Measurements from ENCODE around the gene SLC19A1.

Gene SLC19A1

DNA sequence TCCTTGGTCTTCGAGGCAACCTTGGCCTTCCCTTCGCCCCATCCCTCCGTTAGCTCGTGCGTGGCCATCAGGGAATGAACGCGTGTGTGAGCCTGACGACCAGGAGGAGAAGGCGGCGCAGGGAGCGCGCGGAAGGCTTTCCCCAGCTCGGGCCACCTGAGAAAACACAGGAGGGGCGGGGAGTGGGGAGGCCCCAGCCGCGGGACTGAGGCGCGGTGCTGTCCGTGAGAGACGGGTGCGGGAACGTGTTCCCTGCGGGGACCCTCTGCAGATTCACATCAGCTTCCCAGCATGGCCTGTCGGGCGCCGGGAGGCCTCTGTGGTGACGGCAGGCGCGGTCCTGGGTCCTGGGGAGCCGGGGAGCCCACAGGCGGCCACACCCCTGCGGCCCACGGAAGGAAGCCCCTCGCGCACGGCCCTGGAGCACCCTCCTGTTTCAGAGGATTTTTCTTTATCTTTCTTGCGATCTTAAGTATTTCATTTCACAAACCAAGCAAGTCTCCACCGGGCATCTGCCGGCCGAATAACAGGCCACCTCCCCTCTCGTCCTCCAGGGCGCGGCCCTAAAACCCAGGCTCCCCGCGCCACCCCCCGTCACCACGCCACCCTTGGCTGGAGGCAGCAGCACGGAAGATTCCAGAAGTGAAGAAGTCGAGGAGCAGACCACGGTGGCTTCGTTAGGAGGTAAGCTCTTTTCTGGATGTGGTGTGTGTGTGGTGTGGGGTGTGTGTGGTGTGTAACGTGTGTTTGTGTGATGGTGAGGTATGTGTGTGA lies 66.3 kb downstream of the SLC19A1 start:
- no peak overlapping the region for H3K27ac Mint-ChIP-seq
- H3K4me1 Mint-ChIP-seq, result peaks cover 21 to 23% of the 10 kb centered on the region in 2 donors
- H3K4me3 Mint-ChIP-seq, result no peak overlapping the region
- DNase-seq (no peak), ATAC-seq (replicated peaks) (no peak)
- H3K27me3 Mint-ChIP-seq, result peaks cover 5 to 7% of the 10 kb centered on the region in 2 donors
- peaks cover 0 to 3% of the 10 kb centered on the region in 2 donors for H3K9me3 Mint-ChIP-seq
- H3K36me3 Mint-ChIP-seq, result no peaks in the 10 kb centered on the region

DNA sequence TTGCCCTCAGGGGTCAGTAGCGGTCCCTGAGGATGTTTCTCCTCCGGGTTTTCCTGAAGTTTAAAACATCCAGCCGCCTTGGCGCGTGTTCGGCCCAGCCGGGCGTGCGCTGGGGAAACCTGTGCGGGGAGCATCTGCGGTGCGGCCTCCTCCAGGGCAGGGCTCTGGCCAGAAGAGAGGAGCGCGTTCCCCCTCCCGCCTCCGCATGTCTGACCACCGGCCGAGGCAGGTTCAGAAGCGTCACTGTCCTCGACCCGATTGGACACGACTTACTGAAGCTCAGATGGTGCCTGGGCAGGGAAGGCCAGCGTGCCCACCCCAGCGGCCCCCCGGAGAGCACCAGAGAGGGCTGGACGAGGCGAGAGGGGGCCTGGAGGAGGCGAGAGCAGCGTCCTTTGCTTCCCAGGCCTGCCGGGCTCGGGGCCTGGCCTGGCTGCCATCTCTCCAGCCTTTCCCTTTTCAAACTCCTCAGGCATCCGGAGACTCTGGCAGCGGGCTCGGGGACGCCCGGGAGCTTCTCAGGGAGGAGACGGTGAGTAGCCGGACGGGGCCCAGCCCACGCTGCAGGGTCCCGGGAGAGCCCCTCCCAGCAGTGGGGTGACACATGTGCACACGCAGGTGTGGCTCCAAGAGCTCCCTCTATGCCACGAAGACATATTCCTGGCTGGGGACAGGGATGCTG lies 67.1 kb downstream of the SLC19A1 start:
- Mint-ChIP-seq H3K9me3 (peaks cover 0 to 3% of the 10 kb centered on the region in 2 donors), H3K27me3 (peaks cover 5 to 7% of the 10 kb centered on the region in 2 donors), H3K36me3 (no peaks in the 10 kb centered on the region), H3K27ac (no peak overlapping the region), H3K4me1 (peaks cover 21 to 23% of the 10 kb centered on the region in 2 donors), H3K4me3 (no peak overlapping the region)
- ATAC-seq (replicated peaks), result no peak
- DNase-seq, result no peak

DNA sequence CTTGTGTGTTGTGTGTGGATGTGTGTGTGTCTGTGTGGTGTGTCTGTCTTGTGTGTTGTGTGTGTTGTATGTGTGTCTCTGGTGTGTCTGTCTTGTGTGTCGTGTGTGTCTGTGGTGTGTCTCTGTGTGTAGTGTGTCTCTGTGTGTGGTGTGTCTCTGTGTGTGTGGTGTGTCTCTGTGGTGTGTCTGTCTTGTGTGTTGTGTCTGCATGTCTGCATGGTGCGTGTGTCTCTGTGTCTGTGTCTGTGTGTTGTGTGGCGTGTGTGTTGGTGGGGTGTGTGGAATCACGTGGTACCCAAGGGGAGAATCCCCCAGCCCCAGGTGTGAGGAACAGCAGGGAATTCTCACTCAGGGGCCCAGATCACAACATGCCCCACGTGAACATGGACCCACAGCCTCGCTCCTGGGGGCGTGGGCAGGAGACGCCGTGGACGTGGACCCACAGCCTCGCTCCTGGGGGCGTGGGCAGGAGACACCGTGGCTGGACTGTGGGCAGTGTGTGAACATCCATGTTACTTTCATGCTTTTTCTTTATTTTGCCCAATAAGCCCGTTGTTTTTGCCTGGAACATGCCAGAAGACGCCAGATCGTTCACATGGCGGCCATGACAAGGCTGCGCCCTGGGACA lies 67.8 kb downstream of the SLC19A1 start:
- Mint-ChIP-seq H3K9me3 (peaks cover 0 to 3% of the 10 kb centered on the region in 2 donors), H3K36me3 (no peaks in the 10 kb centered on the region)
- ATAC-seq (replicated peaks), result no peak

DNA sequence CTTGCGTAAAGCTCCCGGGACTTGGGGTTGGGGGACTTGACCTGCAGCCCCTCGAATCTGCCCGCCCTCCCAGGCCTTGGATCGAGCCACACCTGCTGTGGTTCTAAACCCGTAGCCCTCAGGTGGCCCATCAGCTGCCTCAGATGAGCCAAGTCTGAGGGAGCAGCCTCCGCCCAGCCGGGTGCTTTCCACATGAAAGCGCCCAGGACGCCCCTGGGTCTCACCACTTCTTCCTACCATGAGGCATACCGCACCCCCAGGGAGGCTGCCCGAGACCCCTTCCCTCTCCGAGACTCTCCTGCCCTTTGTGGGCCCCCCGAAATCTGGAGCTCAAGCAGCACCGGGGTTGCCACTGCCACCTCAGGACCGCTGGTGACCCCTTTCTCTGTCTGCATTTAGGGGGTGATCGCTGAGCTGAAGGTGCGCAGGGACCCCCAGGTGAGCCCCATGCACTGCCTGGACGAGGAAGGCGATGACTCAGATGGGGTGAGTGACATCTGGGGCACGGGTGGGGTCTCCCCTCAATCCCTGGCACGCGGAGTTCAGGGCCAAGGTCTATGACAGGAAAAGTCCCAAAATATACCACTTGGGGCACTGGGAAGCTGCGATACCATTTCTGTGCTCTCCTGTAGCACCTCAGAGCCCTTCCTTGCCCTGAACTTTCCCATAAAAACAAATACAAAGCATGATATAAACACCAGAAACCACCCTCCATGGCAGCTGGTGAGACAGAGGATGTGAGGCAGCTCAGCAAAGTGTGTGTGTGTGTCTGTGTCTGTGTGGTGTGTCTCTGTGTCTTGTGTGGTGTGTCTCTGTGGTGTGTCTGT lies 68.5 kb downstream of the SLC19A1 start:
- DNase-seq (no peak), ATAC-seq (replicated peaks) (no peak)
- Mint-ChIP-seq H3K36me3 (no peaks in the 10 kb centered on the region), H3K27ac (no peak overlapping the region), H3K27me3 (peaks cover 5 to 7% of the 10 kb centered on the region in 2 donors), H3K4me3 (no peak overlapping the region), H3K9me3 (peaks cover 0 to 3% of the 10 kb centered on the region in 2 donors), H3K4me1 (peaks cover 13 to 15% of the 10 kb centered on the region in 2 donors)

More for the DNA sequence above, 67.8 kb downstream of the SLC19A1 start:
- peaks cover 5 to 7% of the 10 kb centered on the region in 2 donors for H3K27me3 Mint-ChIP-seq
- H3K4me3 Mint-ChIP-seq, result no peak overlapping the region
- no peak overlapping the region for H3K27ac Mint-ChIP-seq
- DNase-seq, result no peak
- peaks cover 18 to 20% of the 10 kb centered on the region in 2 donors for H3K4me1 Mint-ChIP-seq

DNA sequence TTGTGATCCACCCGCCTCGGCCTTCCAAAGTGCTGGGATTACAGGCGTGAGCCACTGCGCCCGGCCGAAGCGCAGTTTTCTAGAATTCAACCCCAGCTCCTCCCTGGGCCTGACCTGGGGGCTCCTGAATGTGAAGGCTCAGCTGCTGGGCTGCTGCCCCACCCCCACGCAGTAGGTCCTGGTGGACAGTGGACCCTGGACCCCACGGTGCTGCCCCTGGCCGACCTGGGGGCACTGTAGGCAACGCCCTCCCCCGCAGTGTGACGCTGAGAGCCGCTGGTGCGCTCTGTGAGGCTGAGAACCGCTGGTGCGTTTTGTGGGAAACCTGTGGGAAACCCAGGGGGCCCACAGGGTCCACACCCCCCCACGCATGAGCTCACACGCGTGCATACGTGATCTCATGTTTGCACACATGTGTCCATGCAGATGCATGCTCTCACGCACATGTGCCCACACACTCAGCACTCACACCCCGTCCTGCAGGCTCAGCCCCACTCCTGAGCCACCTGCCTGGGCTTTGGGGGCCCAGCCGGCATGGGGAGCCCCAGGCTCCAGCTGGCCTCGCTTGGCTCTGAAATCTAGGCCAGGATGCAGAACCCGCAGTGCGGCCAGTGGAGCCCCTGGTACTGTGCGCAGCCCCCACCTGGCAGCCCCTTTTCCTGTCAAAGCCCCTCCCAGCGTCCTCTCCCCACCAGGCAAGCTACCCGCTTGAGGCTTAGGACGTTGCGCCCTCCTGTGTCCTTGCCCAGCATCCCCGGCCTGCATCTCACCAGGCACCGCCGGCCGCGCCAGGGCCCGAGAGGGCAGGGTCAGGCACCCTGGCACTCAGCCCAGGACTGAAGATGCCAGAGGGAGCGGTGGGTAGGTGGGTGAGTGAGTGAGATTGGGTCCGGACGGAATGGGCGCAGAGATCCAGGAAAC lies 69.5 kb downstream of the SLC19A1 start:
- DNase-seq (no peak), ATAC-seq (replicated peaks) (no peak)
- H3K27ac Mint-ChIP-seq, result no peak overlapping the region
- no peaks in the 10 kb centered on the region for H3K36me3 Mint-ChIP-seq
- peaks cover 5 to 7% of the 10 kb centered on the region in 2 donors for H3K27me3 Mint-ChIP-seq
- peaks cover 5 to 7% of the 10 kb centered on the region in 2 donors for H3K4me1 Mint-ChIP-seq
- H3K9me3 Mint-ChIP-seq, result peaks cover 0 to 3% of the 10 kb centered on the region in 2 donors
- no peak overlapping the region for H3K4me3 Mint-ChIP-seq

DNA sequence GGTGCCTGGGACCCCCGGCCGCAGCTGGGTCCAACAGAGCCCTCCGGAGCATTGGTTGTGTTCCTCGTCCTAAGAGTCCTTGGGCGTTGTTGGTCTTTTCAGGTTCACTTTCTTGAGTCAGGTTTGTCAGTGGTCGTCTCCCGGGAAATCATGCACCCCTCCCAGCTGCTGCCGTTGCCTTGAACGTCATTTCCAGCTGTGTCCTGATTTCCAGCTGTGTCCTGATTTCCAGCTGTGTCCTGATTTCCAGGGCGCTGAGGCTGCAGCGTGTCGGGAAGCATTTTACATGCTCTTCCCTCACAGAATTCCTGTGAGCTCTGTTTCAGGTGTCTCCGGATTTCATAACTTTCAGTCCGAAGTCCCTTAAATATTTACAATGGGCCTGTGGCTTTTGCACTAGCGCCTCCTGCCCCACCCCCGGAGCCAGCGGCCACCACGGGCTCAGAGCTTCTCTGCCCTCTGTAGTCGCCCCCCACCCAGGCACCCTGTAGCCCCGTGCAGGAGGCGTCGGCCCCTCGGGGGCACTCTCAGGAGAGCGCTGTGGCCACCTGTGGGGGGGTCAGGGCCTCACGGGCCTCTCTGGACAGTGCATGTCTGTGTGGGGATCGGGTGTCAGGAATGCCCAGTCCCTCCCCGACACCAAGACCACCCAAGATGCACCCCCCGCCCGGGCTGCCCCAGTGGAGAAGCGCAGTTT lies 70.6 kb downstream of the SLC19A1 start:
- DNase-seq (no peak), ATAC-seq (replicated peaks) (no peak)
- H3K4me1 Mint-ChIP-seq, result peaks cover 0 to 7% of the 10 kb centered on the region in 2 donors
- peaks cover 9 to 15% of the 10 kb centered on the region in 2 donors for H3K27me3 Mint-ChIP-seq
- H3K4me3 Mint-ChIP-seq, result no peak overlapping the region
- no peak overlapping the region for H3K27ac Mint-ChIP-seq
- no peaks in the 10 kb centered on the region for H3K36me3 Mint-ChIP-seq
- H3K9me3 Mint-ChIP-seq, result peaks cover 0 to 3% of the 10 kb centered on the region in 2 donors

DNA sequence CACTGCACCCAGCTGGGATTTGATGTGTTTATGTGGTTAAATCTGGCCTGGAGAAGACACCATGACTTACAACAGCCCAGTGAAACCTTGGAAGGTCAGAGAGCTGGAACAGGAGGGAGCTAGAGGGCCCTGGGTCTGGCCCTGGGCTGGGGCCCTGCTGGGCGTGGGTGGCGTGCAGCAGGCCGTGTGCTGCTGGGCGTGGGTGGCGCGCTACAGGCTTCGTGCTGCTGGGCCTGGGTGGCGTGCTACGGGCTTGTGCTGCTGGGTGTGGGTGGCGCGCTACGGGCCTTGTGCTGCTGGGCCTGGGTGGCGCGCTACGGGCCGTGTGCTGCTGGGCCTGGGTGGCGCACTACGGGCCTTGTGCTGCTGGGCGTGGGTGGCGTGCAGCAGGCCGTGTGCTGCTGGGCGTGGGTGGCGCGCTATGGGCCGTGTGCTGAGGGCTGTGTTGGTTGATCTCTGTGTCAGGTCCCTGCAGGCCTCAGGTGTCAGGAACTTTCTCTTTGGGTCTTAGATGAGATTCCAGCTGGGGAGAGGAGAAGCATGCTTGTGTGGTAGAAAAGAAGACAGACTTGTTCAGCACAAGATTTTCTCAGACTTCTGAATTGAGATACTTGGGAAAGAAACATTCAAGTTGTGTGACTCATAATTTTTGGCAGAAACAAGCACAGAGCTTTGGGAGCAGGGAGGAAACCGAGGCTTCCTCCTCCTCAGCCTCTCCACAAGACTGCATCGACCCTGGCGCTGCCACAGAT lies 71.3 kb downstream of the SLC19A1 start:
- H3K4me3 Mint-ChIP-seq, result no peak overlapping the region
- H3K9me3 Mint-ChIP-seq, result peaks cover 0 to 3% of the 10 kb centered on the region in 2 donors
- DNase-seq (no peak), ATAC-seq (replicated peaks) (no peak)
- H3K36me3 Mint-ChIP-seq, result no peaks in the 10 kb centered on the region
- peaks cover 11 to 21% of the 10 kb centered on the region in 2 donors for H3K27me3 Mint-ChIP-seq
- no peak overlapping the region for H3K27ac Mint-ChIP-seq
- peaks cover 0 to 3% of the 10 kb centered on the region in 2 donors for H3K4me1 Mint-ChIP-seq

DNA sequence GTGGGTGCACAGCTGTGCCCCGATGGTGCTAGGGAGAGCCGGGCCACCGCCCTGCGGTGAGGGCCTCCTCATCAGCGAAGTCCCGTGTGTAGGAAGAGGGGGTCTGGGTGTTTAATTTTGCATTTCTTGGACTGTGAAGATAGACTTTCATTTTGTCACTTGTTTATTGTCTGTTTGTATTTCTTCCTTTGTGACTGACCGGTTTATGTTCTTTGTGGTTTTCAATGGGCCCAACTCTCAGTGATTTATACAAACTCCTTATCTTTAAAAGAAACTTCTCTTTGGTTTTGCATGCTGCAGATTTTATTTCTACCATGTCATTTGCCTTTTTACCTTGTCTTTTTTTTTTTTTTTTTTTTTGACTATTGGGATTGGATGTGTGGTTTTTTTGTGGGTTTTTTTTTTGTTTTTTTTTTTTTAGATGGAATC lies 72.1 kb downstream of the SLC19A1 start:
- peaks cover 0 to 3% of the 10 kb centered on the region in 2 donors for H3K9me3 Mint-ChIP-seq
- H3K4me3 Mint-ChIP-seq, result no peak overlapping the region
- ATAC-seq (replicated peaks) (no peak), DNase-seq (no peak)
- H3K4me1 Mint-ChIP-seq, result peaks cover 5 to 6% of the 10 kb centered on the region in 2 donors
- no peaks in the 10 kb centered on the region for H3K36me3 Mint-ChIP-seq
- H3K27ac Mint-ChIP-seq, result no peak overlapping the region
- H3K27me3 Mint-ChIP-seq, result peaks cover 19 to 29% of the 10 kb centered on the region in 2 donors

DNA sequence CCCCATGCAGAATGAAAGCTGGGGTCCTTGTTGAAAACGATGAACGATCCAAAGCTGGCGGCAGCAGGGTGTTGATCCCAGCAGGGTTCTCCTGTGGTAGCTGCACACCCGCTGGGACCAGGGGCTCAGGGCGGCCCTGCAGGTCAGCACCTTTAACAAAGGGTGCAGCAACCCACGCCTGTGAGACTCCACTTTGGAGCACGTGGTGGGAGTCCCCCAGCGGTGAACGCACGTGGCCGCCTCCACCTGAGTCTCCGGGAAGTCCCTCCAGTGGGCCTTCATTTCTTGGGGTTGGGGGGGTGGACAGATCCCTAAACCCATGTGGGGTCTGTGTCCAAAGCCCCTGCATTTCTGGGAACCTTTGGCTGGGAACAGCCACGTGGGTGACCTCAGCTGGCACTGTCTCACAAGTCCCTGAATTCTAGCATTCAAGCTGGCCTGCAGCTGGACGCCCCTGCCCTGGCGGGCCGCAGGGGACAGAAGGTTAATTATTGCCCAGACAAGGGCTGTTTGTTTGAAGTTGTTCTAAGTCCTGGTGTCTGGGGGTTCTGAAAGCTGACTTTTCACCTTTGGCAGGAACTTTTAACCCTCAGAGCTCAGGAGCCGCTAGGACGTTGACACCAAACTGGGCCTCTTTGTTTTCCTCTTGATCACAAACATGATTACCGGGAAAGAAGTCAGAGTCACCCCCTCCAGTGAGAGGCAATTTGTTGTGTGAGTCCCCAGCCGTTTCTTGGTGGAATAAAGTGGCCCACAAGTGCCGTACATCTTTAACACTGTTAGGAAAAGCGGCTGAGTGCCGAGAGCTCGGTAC lies 72.8 kb downstream of the SLC19A1 start:
- H3K27me3 Mint-ChIP-seq, result peaks cover 25 to 34% of the 10 kb centered on the region in 2 donors
- peaks cover 0 to 3% of the 10 kb centered on the region in 2 donors for H3K9me3 Mint-ChIP-seq
- H3K27ac Mint-ChIP-seq, result no peak overlapping the region
- no peaks in the 10 kb centered on the region for H3K36me3 Mint-ChIP-seq
- peaks cover 7 to 8% of the 10 kb centered on the region in 2 donors for H3K4me1 Mint-ChIP-seq
- ATAC-seq (replicated peaks) (no peak), DNase-seq (no peak)
- no peak overlapping the region for H3K4me3 Mint-ChIP-seq

DNA sequence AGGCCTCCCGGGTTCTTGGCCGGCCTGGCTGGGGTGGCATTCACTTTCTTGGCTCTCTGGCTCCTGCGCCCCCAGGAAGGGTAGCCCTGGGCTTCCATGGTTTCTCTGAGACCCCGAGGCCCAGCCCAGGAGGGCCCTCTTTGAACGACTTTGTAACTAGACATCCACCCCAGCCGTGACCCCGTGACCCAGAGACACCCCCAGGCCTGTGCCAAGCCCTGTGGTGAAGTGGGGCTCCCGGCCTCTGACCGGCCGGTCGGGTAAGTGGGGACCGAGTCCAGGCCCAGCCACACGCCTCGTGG lies 73.3 kb downstream of the SLC19A1 start:
- Mint-ChIP-seq H3K4me3 (no peak overlapping the region), H3K36me3 (no peaks in the 10 kb centered on the region), H3K27ac (no peak overlapping the region), H3K27me3 (peaks cover 20 to 28% of the 10 kb centered on the region in 2 donors), H3K9me3 (no peaks in the 10 kb centered on the region), H3K4me1 (peaks cover 4 to 8% of the 10 kb centered on the region in 2 donors)
- ATAC-seq (replicated peaks) (no peak), DNase-seq (no peak)

DNA sequence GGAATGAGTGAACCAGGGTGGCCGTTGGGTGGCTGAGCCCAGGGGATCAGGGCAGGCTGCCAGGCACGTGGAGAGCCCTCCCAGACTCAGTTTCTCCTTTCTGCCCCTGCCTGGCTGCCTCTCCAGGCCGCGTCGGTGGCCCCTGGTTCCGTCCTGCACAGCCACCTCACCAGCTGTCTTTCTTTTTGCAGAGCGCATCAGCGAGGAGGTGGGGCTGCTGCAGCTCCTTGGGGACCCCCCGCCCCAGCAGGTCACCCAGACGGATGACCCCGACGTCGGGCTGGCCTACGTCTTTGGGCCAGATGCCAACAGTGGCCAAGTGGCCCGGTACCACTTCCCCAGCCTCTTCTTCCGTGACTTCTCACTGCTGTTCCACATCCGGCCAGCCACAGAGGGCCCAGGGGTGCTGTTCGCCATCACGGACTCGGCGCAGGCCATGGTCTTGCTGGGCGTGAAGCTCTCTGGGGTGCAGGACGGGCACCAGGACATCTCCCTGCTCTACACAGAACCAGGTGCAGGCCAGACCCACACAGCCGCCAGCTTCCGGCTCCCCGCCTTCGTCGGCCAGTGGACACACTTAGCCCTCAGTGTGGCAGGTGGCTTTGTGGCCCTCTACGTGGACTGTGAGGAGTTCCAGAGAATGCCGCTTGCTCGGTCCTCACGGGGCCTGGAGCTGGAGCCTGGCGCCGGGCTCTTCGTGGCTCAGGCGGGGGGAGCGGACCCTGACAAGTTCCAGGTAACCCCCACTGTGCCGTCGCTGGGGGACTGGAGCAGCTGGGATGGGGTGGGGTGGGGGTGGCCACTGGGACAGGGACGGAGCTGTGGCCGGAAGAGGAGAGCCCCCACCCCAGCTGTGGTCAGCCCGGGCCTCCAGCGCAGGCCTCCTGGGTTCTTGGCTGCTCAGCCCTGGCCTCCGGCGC lies 73.9 kb downstream of the SLC19A1 start:
- H3K4me3 Mint-ChIP-seq, result no peak overlapping the region
- H3K27me3 Mint-ChIP-seq, result peaks cover 20 to 27% of the 10 kb centered on the region in 2 donors
- peaks cover 0 to 2% of the 10 kb centered on the region in 2 donors for H3K9me3 Mint-ChIP-seq
- H3K36me3 Mint-ChIP-seq, result peaks cover 0 to 3% of the 10 kb centered on the region in 2 donors
- H3K27ac Mint-ChIP-seq, result no peak overlapping the region
- peaks cover 4 to 8% of the 10 kb centered on the region in 2 donors for H3K4me1 Mint-ChIP-seq
- no peak for ATAC-seq (replicated peaks)
- no peak for DNase-seq
